ENCODE data around the gene TMPRSS3.

TMPRSS3 gene

DNA sequence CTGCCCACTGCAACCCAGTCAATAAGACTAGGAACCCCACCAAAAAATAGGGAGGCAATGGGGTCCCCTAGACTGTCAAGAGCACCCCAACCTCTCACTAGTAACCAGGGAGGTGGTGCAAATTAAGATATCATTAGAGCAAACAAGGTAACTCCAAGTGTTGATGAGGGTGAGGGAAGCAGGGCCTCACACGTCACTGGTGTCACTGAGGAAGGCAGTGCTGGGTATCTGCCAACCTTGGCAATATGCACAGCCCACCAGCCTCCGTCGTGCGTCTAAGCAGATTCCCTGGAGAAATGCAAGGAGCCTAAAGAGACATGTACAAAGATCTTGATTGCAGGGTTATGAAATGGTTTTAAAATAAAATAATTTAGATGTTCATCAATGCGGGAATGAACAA lies 11.6 kb upstream of the TMPRSS3 start:
- DNase-seq (ENCODE audit: low spot score) = no peak

DNA sequence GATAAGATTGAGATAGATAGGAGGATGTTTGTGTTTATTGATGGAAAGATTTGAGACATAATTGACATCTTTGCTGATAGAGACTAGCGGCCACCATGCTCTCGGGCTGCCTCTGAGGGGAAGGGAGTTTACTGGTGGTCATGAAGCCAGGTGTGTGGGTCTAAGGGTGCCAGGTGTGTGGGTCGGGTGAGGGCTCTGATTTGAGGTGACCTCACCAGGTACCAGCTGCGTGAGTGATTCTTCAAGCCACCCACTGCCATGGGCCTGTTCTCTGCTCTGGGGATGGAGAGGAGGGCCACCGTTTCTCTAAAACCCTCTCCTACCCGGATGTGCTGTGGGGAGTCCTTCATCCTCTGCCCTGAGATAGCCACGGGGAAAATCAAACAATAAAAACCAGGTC lies 11.0 kb upstream of the TMPRSS3 start:
- no peak for DNase-seq (ENCODE audit: low spot score)

DNA sequence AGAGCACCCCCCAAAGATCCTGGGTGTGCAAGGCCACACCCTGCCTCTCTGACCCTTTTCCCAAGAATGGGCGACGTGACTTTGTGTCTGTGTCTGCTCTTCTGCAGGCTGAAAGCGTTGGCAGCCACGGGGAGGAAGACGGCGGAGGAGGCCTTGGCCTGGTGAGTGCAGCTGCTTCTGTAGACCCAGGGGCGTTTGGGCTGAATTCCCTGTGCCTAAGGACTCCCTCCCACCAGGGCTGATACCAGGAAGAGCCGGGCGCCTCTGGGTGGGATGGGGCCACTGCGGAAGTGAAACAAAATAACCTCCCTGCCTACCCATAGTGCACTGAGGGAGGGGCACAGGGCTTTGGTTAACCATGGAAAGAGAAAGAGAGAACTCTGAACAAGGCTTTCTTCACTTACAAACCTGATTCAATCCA lies 10.4 kb upstream of the TMPRSS3 start:
- DNase-seq (ENCODE audit: low spot score) = no peak

DNA sequence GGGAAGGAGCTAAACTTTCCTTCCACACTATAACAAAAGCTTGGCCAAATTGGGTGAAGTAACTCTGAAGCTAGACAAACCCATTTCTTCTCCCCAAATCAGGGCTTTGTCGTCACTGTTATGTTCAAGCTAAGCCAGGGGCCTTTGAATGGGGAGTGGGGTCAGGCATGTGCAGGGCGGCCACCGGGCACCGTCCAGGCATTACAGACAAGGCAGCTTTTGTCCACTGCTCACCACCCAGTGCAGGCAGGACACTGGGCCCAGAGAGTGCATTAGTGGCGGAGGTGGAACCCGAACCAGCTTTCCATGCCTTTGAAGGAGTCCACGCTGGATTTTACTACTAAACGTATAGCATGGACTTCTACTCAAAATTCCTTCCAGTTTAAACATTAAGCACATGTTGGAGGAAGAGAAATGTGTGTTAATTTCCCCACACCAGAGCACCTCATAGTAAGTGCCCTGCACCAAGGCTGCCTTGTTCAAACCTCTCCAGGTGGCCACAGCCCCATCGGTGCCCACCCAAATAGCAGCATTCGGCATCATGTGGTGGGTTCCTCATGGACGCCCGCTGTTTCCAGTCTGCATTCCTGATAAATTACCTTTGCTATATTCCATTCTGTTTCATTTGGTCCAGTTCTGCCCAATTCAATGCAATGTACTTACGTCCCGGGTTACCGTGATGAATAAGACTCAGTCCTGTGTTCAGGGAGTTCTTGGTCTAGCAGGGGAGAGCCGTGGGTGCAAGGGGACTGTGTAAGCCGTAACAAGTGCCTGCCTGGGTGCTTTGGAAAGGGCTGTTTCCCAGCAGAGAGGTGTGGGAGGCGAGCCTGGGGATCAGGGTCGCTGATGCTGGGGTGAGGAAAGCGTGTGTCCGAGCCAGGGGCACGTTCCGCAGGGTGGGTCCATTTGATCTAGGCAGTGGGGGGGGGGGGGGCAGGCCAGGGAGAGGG lies 9.5 kb upstream of the TMPRSS3 start:
- DNase-seq (ENCODE audit: low spot score) = no peak

DNA sequence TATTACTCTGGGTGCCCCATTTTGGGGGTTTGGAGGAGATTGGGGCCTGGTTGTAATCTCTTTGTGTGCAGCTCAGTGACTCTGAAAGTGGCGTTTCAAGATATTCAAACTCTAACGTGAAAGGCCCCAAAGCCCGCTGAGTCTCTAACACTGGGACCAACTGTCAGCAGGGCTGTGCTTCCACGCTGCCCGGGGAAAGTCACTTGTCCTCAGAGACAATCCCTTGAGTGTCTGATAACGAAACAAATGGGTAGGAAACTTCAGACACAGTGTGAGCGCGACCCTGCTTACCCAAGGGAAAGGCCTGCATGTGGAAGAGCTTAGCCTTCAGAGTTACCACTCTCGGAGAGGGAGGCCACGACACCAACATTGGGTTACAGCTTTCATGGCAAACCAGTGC lies 8.7 kb upstream of the TMPRSS3 start:
- DNase-seq (ENCODE audit: low spot score) = no peak

DNA sequence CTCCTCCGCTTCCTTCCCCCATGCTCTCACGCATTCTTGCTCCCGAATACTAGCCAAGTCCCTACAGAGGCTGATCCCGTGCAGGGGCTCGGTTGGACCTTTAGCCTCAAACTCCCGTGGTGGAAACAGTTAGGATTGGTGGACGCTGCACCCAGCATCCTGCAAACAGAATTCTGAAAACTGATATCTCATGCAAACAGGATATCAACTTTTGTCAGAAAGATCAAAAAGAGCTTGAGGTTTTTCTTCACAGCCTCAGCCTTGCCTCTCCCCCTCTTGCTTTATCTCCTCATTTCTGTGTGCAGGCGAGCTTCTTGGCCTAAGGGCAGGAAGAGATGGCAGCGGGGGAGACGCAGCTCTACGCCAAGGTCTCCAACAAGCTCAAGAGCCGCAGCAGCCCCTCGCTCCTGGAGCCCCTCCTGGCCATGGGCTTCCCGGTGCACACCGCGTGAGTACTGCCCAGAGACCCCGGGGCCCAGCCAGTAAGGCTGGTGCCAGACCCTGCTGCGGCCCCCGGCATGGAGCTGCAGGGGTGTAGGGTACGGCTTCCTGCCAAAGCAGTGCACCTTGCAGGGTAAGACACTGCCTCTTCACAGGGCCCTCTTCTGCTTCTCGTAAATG lies 7.9 kb upstream of the TMPRSS3 start, which contains the start of gene UBASH3A:
TSS of gene UBASH3A (plus strand) at position 292 of the 621 bp plus-strand sequence. CDS start at position 336, 44 bp downstream.
- DNase-seq (ENCODE audit: low spot score) = no peak

DNA sequence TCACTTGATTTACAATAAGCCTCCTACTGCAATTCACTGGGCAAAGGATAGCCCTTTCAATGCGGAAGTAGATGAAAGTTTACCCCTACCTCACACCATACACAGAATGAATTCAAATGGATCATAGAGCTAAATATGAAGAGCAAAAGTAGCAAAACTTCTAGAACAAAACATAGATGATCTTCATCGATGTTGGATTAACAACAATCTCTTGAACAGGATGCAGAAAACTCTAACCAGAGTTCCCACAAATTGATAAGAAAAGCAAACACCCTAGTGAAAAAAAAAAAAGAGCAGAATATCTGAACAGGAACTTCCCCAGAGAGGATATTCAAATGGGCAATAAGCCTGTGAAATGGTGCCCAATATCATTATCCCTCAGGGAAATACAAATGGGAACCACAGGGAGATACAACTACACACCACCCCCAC lies 6.0 kb upstream of the TMPRSS3 start:
- DNase-seq (ENCODE audit: low spot score) = no peak

DNA sequence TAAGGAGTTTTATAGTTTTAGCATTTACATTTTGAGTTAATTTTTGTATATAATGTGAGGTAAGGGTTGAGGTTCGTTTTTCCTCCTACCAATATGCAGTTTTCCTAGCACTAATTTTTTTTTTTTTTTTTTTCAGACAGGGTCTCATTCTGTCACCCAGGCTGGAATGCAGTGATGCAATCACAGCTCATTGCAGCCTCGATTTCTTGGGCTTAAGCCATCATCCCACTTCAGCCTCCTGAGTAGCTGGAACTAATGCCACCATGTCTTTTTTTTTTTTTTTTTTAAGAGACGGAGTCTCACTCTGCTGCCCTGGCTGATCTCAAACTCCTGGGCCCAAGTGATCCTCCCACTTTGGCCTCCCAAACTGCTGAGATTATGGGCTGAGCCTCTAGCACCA lies 5.3 kb upstream of the TMPRSS3 start:
- no peak for DNase-seq (ENCODE audit: low spot score)

DNA sequence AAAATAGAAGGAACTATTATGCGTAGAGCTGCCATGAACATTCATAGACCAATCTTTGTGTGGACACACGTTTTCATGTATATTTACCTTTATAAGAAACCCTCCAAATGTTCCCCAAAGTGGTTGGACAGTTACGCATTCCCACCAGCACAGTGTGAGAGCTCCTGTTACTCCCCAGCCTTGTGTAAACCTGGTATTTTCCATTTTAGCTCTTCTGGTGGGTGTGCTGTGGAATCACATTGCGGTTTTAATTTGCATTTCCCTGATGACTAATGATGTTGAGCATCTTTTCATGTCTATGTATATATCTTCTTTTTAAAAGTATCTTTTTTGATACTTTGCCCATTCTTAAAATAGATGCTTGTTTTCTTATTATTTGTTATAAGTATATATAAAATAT lies 4.7 kb upstream of the TMPRSS3 start:
- no peak for DNase-seq (ENCODE audit: low spot score)

DNA sequence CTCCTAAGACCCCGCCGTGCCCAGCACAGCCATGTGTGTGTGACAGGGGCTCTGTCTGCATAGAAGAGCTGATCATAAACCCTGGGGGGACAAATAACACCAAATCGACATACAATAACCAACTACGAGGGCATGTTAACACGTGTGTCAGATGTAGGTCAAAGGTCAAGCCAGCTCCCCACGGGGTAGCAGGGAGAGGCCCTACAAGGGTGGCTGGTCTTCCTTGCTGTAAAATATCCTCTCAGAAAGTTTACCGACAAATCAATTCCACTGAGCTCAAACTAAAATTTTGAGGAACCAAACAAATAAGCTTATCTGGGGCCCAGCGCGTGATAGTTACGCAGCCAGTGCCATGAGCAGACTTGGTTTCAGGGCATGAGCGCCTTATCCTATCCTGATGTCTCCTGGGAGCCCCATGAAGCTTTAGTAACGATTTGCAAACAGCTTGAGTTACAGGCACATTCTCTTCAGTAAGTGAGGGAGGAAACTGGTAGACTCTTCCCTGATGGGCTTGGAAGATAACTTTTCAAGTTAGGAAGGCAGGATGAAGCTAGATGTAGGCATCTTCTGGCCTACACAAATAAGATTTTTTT lies 2.7 kb upstream of the TMPRSS3 start:
- DNase-seq (ENCODE audit: low spot score) = no peak

DNA sequence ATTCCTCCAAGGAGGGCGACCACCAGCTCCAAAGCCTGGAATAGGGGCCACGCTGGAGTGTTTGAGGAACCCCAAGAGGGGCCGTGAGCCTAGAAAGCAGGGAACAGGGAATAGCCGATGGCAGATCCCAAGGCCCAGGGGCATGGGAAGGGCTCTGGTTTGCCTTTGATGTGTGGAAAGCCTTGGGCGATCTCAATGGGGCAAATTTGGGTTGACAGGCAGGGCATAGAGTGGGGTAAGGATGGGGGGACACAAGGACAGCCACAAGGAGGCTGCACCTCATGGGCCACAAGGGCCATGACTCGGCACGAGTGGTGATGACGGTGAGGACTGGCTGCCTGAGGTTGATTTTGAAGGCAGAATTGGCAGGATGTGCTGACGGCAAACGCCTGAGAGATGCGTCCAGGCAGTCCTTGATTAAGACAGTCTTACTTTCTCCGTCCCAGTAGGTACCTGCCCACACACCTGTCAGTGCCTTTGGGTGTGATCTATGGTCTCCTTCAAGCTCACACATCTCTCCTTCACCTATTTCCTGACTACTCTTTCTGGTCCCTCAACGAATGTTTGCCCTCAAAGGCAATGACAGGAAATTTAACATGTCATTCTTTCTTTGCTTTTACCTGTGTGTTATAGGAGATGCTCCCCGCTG lies 2.0 kb upstream of the TMPRSS3 start:
- no peak for DNase-seq (ENCODE audit: low spot score)

DNA sequence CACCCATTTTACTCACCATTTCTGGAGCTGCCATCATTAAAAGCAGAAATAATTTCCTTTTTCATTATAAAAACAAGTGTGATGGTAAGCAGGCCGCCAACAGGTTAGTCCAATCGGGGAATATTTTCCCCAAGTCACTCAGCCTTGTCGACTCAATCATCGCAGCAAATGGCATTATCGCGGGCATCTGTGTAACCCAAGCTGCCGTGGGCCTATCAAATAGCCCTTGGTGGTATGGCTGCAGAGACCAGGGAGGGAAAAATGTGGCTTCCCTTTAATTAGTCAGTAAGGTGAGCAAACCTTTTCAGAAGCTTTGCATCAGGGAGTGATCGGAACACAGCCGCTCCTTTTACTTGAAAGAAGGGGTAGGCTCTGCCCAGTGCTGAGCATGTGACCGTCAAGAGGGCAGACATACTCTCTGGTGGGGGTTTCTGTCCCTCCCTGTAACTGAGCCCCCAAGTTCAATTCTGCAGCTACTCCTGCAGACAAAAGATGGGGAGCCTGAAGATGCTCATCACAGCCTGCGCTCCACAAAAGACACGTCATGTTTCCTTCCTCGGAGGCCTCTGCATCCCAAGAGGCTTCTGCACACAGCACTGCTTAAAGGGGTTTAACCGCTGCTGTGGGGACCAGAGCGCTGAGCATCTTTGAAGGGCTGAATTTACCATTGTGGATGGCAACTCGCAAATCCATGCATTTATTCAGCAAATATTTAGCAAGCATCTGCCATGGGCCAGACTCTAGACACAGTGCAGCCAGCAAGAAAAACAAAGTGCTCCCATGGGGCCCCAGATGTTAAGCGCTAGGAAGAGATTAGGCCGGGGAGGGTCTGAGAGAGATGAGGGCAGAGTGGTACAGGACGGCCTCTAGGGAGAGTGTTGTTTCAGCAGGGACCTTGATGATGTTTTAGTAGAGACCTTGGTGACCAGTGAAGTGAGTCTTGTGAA lies 1.2 kb upstream of the TMPRSS3 start:
- DNase-seq (ENCODE audit: low spot score) = no peak

DNA sequence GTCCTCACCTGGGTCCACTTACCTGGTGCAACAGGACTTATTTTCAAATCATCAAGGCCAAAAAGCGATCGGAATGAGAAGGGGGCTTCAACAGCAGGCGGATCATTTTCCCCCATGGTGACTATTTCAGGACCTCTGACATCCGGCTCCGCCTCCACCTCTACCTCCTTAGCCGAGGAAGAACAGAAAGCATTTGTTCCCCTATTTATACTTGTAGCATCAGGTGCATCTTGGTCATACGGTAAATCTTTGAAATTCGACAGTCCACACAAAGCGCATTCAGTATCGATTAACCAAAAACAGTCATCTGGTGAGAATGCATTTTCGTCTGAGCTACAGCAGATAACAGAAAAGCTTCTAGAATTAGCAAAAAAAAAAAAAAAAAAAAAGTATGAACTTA lies 550 bp downstream of the TMPRSS3 start:
- DNase-seq (ENCODE audit: low spot score) = no peak

DNA sequence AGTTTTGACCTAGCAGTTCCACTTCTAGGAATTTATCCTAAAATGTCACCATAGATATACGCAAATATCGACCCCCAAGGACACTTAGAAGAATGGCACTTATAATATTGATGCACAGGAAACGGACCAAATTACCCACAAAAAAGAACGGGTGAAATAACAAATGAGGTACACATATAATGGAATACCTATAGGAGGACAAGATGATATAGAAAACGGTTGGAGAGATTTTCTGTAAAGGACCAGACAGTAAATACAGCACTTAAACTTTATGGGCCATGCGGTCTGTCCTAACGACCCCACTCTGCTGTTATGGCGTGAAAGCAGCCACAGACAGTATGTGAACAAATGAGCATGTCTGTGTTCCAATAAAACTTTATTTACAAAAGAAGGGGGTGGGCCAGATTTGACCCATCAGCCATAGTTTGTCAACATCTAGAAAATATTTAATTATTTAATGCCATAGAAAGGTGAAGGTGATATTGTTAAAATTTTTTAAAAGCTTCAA lies 2.4 kb downstream of the TMPRSS3 start:
- DNase-seq (ENCODE audit: low spot score) = no peak

DNA sequence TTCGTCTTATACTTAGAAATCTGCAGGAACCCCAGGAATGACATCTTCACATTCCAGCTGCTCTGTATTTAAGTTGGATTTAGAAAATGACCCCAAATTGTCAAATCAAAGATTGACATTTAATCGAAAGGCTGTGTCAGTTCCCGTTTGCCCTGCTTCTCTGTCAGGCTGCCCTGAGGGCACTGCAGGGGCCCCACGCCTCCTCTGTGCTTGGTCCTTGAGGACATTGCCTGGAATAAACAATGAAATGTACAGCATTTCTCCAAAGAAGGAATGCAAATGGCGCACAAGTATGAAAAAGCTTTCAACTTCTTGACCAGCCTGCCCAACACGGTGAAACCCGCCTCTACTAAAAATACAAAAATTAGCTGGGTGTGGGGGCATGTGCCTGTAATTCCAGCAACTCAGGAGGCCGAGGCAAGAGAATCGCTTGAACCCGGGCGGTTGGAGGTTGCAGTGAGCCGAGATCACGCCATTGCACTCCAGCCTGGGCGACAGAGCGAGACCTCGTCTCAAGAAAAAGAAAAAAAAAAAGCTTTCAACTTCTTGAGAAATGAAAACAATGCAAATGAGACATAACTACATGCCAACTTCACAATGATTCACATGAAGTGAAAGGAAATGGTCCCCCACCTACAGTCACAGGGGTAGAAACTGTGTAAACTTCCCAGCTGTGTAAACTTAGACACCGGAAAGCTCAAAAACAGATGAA lies 3.0 kb downstream of the TMPRSS3 start:
- no peak for DNase-seq (ENCODE audit: low spot score)

DNA sequence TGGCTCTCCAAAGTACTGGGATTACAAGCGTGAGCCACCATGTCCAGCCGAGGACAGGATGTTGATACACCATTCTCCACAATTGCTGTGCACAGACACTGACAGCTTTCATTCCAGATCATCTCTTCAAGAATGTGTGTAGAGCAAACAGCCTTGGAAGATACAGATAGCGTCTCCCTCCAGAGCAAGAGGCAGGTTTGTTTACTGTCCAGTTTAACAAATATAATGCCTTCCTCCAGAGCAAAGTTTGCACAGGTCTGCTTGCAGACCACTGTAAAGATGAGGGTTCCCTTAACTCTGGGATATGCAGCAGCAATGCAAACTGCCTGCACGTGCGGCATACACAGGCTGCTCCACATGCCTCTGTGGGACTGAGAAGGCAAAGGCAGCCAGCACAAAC lies 4.6 kb downstream of the TMPRSS3 start:
- no peak for DNase-seq (ENCODE audit: low spot score)

DNA sequence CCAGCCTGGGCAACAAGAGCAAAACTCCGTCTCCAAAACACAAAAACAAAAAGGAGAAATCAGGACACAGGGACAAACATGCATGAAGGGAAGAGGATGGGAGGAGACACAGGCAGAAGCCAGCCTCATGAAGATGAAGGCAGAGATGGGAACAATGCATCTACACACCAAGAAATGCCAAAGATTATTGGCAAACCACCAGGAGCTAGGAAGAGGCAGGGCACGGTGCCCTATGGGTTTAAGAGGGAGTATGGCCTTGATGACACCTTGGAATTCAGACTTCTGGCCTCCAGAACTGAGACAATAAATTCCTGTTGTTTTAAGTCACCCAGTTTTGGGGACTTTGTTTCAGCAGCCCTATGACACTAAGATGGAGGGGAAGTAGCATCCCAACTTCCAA lies 5.2 kb downstream of the TMPRSS3 start:
- no peak for DNase-seq (ENCODE audit: low spot score)

DNA sequence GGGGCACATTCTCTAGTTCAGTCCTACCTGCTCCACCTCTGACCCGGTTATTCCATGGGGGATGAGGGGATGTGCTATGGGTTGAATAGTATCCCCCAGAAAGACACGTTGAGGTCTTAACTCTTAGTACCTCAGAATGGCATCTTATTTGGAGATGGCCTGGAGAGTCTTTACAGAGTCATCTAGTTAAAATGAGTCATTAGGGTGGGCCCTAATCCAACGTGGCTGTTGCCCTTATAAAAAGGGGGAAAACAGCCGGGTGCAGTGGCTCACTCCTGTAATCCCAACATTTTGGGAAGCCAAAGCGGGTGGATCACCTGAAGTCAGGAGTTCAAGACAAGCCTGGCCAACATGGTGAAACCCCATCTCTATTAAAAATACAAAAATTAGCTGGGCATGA lies 5.7 kb downstream of the TMPRSS3 start:
- DNase-seq (ENCODE audit: low spot score) = no peak

DNA sequence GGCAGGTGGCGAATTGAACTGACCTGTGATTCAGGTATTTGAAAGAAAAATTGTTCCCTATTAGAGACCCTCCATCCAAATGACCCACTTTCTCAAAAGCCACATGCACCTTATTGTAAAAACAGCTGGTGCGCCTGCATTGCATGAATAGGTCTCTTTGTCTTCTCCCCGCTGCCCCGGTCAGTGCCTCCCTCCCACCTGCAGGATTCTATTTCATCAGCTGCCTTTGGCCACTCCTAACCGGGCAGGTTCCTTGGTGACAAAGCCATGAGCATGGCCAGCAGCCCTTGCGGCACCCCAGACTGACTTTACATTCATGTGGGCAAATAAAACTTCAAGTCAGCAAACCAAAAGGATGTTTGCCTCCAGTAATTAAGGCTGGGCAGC lies 6.4 kb downstream of the TMPRSS3 start:
- peak; percentile 45 for DNase-seq (ENCODE audit: low spot score)

DNA sequence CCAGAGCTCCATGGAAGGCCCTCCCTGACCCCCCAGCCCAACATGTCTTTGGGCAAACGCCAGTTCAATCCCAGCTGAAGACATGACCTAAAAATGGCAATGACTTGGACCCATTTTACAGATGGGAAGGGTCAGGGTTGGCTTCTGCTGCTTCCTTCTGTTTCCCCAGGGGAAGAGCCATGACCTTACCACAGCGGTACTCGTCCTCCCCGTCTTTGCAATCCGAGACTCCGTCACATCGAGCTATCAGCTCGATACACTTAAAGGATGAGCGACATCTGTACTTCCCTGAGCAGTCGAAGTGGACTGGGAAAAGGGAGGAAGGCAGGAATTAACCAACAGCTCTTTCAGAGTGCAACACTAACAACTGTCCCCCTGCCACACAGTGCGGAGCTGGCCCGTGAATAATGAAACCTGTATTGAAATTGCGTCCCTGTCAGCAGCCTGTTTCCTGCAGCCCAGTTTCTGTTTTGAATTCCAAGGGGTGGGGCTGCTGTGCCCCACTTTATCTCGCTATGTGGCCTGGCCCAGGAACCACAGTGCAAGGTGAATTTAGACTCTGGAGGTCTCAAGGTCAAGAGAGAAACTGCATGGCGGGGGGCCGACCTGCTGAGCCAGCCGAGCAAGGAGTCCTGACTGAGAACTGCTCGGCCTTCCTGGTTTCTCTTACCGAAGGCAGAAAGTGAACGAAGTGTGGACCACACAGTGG lies 7.0 kb downstream of the TMPRSS3 start:
- no peak for DNase-seq (ENCODE audit: low spot score)
